Ovary (tissue), 3 donors: Measurements from ENCODE around the gene ARHGAP23.

Experiments used
- EP300 ChIP-seq: sonication (generic); formaldehyde crosslinking; IDR thresholded peaks from one replicate; pipeline ENCODE4 v1.6.1; 2017; ENCODE audit warnings: antibody characterized with exemption
- TF ChIP-seq, protein P1 (sequence below), 3 donors: fragments of 450-650 bp in 2 of 3; fragments of 200-600 bp in 1 of 3; IDR thresholded peaks; one replicate each; pipeline versions ENCODE4 v1.5.1 to v1.8.0; 2016 to 2022; ENCODE audit warnings: antibody characterized with exemption in 3 of 3, mild to moderate bottlenecking in 1 of 3
- donor health status: DM: no; HTN: no; CAD: no.

DNA sequence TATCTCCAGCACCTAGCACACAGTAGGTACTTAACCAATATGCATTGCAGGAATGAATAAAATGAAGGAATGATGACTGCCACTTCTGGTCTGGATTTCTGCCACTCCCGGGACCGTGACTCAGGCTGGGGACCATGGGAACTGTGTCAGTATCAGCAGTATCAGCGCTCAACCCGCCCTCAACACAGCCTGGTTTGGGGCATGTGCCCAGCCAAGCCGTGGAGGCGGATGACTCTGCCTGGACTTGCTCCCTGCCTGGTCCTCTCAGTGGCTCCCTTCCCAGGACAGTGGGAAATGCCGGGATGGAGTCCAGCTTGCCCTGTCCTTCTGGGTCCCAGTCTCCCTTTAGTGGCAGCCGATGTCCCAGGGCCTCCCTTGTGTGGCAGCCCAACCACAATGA, 122.4 kb downstream of the ARHGAP23 start:
- TF ChIP-seq, protein P1, sequence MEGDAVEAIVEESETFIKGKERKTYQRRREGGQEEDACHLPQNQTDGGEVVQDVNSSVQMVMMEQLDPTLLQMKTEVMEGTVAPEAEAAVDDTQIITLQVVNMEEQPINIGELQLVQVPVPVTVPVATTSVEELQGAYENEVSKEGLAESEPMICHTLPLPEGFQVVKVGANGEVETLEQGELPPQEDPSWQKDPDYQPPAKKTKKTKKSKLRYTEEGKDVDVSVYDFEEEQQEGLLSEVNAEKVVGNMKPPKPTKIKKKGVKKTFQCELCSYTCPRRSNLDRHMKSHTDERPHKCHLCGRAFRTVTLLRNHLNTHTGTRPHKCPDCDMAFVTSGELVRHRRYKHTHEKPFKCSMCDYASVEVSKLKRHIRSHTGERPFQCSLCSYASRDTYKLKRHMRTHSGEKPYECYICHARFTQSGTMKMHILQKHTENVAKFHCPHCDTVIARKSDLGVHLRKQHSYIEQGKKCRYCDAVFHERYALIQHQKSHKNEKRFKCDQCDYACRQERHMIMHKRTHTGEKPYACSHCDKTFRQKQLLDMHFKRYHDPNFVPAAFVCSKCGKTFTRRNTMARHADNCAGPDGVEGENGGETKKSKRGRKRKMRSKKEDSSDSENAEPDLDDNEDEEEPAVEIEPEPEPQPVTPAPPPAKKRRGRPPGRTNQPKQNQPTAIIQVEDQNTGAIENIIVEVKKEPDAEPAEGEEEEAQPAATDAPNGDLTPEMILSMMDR (IDR thresholded peaks at IDR 0.05): no peak
- TF ChIP-seq EP300: no peak
